GM23338 (cell line): ENCODE measurements around the gene UQCRH. TPM values are rescaled to one million over a fixed set of nuclear protein-coding genes. Genes with fewer than 3 reads are reported as not detected.

ENCODE experiments used
- CREB1 ChIP-seq: fragments of 250-450 bp; sonication (Bioruptor Pico); IDR thresholded peaks from 2 replicates; pipeline ENCODE4 v1.5.0; 2020; ENCODE audit warnings: low read depth, mild to moderate bottlenecking, moderate library complexity
- EZH2phosphoT487 ChIP-seq: fragments of 200-600 bp; sonication (generic); IDR thresholded peaks from one replicate; pipeline ENCODE4 v1.8.1; 2018; ENCODE audit warnings: antibody characterized with exemption; ENCODE audit not compliant: unreplicated experiment
- ZNF114 ChIP-seq: fragments of 250-450 bp; sonication (Bioruptor Pico); IDR thresholded peaks from 2 replicates; pipeline ENCODE4 v1.5.0; 2020; ENCODE audit warnings: mild to moderate bottlenecking, moderate library complexity
- polyA plus RNA-seq: library from polyadenylated mRNA; unstranded; fragments of >200 nt; fragmentation: Nextera tagmentation; extraction: Ambion mirVana; gene quantifications from 2 replicates; pipeline ENCODE4 v1.2.1, GENCODE V29; 2016
- total RNA-seq: library from RNA; depleted of rRNA; stranded (reverse); fragments of >200 nt; shearing (Covaris generic); gene quantifications from 2 replicates; pipeline ENCODE4 v1.2.3, GENCODE V29; 2014
- TF ChIP-seq, protein P1 (sequence below): fragments of 250-450 bp; sonication (Bioruptor Pico); IDR thresholded peaks from 2 replicates; pipeline ENCODE4 v1.5.0; 2020; ENCODE audit warnings: mild to moderate bottlenecking, moderate library complexity
- TF ChIP-seq, protein P2 (sequence below): IDR thresholded peaks from one replicate; pipeline ENCODE4 v1.6.1; 2018; ENCODE audit warnings: antibody characterized with exemption; ENCODE audit not compliant: unreplicated experiment
- TF ChIP-seq, protein P3 (sequence below), 2 experiments: fragments of 200-600 bp in 1 of 2; sonication (generic) in 1 of 2; conservative IDR thresholded peaks; 2 replicates each; pipeline versions ENCODE4 v1.5.1 to v1.6.1; 2016 to 2017; ENCODE audit warnings: antibody characterized with exemption in 2 of 2, low read depth in 2 of 2, mild to moderate bottlenecking in 2 of 2, moderate library complexity in 1 of 2

Gene UQCRH
- total and polyA plus RNA-seq, 2 experiments from 2014 or later: 579 to 1,330 TPM

DNA sequence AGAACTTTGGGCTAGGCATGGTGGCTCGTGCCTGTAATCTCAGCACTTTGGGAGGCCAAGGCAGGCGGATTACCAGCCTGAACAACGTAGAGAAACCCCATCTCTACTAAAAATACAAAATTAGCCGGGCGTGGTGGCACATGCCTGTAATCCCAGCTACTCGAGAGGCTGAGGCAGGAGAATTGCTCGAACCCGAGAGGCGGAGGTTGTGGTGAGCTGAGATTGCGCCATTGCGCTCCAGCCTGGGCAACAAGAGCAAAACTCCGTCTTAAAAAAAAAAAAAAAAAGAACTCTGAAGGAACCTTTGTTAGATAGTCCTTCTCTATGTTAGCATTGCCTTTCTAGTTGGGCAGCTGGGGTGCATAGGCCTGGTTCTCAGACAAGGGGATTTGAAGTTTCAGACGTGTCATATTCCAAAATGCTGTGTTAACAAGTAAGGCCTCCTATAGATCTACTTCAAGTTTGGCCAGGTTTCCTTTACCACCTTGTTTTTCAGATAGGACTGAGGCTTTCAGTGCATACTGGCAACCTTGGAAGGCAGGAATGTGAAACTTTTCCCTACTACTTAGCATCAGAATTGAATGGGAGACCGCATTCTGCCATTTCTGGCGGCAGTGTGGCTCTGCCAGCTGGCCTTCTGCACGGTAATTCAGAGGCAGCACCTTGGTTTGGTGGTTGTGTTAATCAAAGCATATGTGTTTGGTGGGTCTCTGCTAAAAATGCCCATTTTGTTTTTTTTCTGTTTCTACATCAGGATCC lies 6.1 kb downstream of the UQCRH start (continued):
- TF ChIP-seq, protein P1, sequence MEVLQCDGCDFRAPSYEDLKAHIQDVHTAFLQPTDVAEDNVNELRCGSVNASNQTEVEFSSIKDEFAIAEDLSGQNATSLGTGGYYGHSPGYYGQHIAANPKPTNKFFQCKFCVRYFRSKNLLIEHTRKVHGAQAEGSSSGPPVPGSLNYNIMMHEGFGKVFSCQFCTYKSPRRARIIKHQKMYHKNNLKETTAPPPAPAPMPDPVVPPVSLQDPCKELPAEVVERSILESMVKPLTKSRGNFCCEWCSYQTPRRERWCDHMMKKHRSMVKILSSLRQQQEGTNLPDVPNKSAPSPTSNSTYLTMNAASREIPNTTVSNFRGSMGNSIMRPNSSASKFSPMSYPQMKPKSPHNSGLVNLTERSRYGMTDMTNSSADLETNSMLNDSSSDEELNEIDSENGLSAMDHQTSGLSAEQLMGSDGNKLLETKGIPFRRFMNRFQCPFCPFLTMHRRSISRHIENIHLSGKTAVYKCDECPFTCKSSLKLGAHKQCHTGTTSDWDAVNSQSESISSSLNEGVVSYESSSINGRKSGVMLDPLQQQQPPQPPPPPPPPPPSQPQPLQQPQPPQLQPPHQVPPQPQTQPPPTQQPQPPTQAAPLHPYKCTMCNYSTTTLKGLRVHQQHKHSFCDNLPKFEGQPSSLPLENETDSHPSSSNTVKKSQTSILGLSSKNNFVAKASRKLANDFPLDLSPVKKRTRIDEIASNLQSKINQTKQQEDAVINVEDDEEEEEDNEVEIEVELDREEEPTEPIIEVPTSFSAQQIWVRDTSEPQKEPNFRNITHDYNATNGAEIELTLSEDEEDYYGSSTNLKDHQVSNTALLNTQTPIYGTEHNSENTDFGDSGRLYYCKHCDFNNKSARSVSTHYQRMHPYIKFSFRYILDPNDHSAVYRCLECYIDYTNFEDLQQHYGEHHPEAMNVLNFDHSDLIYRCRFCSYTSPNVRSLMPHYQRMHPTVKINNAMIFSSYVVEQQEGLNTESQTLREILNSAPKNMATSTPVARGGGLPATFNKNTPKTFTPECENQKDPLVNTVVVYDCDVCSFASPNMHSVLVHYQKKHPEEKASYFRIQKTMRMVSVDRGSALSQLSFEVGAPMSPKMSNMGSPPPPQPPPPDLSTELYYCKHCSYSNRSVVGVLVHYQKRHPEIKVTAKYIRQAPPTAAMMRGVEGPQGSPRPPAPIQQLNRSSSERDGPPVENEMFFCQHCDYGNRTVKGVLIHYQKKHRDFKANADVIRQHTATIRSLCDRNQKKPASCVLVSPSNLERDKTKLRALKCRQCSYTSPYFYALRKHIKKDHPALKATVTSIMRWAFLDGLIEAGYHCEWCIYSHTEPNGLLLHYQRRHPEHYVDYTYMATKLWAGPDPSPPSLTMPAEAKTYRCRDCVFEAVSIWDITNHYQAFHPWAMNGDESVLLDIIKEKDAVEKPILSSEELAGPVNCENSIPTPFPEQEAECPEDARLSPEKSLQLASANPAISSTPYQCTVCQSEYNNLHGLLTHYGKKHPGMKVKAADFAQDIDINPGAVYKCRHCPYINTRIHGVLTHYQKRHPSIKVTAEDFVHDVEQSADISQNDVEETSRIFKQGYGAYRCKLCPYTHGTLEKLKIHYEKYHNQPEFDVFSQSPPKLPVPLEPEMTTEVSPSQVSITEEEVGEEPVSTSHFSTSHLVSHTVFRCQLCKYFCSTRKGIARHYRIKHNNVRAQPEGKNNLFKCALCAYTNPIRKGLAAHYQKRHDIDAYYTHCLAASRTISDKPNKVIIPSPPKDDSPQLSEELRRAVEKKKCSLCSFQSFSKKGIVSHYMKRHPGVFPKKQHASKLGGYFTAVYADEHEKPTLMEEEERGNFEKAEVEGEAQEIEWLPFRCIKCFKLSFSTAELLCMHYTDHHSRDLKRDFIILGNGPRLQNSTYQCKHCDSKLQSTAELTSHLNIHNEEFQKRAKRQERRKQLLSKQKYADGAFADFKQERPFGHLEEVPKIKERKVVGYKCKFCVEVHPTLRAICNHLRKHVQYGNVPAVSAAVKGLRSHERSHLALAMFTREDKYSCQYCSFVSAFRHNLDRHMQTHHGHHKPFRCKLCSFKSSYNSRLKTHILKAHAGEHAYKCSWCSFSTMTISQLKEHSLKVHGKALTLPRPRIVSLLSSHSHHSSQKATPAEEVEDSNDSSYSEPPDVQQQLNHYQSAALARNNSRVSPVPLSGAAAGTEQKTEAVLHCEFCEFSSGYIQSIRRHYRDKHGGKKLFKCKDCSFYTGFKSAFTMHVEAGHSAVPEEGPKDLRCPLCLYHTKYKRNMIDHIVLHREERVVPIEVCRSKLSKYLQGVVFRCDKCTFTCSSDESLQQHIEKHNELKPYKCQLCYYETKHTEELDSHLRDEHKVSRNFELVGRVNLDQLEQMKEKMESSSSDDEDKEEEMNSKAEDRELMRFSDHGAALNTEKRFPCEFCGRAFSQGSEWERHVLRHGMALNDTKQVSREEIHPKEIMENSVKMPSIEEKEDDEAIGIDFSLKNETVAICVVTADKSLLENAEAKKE (CRISPR knock-in tag): no peak
- TF ChIP-seq ZNF114 (CRISPR knock-in tag) (no peak), CREB1 (CRISPR knock-in tag) (no peak), EZH2phosphoT487 (no peak)
- TF ChIP-seq, protein P2, sequence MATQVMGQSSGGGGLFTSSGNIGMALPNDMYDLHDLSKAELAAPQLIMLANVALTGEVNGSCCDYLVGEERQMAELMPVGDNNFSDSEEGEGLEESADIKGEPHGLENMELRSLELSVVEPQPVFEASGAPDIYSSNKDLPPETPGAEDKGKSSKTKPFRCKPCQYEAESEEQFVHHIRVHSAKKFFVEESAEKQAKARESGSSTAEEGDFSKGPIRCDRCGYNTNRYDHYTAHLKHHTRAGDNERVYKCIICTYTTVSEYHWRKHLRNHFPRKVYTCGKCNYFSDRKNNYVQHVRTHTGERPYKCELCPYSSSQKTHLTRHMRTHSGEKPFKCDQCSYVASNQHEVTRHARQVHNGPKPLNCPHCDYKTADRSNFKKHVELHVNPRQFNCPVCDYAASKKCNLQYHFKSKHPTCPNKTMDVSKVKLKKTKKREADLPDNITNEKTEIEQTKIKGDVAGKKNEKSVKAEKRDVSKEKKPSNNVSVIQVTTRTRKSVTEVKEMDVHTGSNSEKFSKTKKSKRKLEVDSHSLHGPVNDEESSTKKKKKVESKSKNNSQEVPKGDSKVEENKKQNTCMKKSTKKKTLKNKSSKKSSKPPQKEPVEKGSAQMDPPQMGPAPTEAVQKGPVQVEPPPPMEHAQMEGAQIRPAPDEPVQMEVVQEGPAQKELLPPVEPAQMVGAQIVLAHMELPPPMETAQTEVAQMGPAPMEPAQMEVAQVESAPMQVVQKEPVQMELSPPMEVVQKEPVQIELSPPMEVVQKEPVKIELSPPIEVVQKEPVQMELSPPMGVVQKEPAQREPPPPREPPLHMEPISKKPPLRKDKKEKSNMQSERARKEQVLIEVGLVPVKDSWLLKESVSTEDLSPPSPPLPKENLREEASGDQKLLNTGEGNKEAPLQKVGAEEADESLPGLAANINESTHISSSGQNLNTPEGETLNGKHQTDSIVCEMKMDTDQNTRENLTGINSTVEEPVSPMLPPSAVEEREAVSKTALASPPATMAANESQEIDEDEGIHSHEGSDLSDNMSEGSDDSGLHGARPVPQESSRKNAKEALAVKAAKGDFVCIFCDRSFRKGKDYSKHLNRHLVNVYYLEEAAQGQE: no peak
- TF ChIP-seq, protein P3, sequence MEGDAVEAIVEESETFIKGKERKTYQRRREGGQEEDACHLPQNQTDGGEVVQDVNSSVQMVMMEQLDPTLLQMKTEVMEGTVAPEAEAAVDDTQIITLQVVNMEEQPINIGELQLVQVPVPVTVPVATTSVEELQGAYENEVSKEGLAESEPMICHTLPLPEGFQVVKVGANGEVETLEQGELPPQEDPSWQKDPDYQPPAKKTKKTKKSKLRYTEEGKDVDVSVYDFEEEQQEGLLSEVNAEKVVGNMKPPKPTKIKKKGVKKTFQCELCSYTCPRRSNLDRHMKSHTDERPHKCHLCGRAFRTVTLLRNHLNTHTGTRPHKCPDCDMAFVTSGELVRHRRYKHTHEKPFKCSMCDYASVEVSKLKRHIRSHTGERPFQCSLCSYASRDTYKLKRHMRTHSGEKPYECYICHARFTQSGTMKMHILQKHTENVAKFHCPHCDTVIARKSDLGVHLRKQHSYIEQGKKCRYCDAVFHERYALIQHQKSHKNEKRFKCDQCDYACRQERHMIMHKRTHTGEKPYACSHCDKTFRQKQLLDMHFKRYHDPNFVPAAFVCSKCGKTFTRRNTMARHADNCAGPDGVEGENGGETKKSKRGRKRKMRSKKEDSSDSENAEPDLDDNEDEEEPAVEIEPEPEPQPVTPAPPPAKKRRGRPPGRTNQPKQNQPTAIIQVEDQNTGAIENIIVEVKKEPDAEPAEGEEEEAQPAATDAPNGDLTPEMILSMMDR (conservative IDR thresholded peaks at IDR 0.05; ENCODE audit: low read depth in 2 of 2): no peak
